HG02759 (cell line): ENCODE data around the gene JDP2.
"Not testable (repeated sequence)": the region's sequence is repeated elsewhere in the genome, so short reads cannot be mapped to it uniquely, and the experiment has no call there.

Experiments used
- ATAC-seq: cut with Tn5 transposase; IDR thresholded peaks from one replicate; pipeline ENCODE4 v1.9.1; 2021; ENCODE audit warnings: mild to moderate bottlenecking, moderate library complexity; ENCODE audit not compliant: unreplicated experiment

JDP2 gene

DNA sequence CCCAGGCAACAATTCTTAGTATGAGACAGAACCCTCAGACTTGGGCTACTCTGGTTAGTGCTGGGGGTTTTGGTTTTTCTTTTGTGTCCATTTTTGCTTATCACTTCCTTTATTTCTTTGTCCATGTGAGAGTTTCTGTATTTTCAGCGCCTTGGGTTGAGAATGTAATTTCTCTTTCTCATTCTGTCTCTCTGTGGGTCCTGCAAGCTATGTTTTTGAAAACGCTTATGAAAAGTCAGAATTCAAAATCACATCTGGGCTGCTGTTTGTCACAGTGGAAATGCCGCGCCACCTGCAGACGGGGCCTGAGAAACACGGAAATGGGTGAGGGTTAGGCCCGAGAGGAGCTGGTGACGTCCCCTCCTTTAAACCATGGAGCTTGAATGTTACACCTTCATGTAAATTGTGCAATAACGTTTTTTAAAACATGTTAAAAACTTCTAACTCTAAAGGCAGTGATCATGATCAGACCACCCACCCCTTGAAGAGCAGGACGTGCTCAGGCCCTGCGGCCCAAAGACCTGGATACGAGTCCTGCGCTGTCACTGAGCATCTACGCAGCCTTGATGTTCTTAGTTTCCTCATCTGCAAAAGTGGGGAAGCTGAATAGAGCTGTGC is 26.1 kb downstream of the JDP2 start:
- ATAC-seq = no peak

DNA sequence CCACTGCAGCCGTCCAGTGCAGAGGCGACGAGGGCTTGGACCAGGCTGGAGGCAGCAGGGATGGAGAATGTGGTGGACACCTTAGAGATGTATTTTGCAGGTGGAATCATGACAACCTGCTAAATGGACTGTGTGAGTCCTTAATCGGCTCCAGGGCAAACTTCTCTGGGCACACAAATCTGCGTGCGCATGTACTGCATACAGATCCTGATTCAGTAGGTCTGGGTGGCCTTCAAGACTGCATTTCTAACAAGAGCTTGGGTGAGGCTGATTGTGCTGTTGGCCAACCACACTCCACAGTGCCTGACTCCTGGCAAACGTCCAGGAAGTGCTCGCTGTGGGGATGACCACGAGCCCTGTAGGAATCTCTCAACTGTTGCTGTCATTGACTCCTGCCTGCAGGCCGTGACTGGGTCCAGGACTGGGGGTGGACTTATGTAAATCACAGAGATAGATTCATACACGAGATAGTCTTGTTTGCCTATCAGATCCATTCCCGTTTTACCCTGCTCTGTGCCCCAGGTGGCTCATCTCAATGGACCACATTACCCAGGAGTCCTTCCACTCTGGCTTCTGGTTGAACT is 27.2 kb downstream of the JDP2 start:
- ATAC-seq = no peak

DNA sequence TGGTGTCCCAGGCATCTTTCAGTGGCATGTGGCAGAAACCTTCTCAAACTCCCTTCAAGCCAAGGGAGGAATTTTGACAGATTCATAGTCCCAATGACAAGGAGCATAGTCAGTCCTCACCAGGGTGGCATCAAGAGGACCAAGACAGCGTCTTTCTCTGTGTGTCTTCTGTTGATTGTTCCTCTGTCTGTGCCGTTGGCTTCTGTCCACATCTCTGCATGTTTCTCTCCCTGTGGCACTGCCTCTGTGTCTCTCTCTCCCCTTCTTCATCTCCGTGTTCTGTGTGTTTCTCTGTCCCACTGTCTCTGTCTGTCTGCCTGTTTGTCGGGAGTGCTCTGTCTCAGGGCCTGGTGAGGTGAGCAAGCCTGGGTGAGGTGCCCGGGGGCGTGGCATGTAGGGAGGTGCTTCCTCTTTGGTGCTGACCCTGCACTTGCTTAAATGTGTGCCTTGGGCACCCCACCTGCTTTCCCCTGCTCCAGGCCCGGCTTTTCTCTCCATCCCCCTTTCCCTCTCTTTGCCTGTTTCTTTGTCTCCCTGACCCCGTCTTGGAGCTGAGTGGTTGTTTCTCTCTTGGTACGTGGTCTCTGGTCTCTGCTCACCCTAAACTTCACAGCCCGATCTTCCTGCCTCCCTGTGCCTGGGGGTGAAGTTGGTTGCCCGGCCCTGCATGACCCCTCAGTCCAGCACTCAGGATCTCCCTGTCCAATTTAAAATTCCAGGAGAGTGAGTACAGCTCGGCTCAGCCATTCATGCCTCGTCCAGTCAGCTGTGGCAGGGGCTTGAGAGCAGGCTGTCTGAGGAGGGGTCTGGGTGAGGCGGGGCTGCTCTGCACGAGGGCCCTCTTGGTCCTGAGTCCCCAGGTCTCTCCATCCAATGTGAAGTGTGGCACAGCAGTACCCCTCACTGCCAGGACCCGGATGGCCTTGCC is 28.5 kb downstream of the JDP2 start:
- ATAC-seq = no peak

DNA sequence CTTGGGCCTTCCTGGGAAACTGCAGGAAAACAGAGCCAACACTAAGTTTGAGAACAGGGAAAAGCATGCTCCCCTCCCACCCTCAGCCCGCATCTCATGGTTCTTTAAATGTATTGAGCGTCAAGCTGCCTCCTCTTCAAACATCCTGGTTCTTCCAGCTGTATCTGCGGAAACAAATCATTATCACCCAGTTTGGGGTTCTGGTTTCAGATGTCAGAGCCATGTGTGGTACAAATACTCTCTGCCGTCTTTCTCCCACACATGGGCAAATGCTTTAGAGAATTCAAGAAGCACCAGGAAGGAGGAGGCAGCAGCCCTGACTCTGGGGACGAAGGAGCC is 29.1 kb downstream of the JDP2 start:
- ATAC-seq = no peak

DNA sequence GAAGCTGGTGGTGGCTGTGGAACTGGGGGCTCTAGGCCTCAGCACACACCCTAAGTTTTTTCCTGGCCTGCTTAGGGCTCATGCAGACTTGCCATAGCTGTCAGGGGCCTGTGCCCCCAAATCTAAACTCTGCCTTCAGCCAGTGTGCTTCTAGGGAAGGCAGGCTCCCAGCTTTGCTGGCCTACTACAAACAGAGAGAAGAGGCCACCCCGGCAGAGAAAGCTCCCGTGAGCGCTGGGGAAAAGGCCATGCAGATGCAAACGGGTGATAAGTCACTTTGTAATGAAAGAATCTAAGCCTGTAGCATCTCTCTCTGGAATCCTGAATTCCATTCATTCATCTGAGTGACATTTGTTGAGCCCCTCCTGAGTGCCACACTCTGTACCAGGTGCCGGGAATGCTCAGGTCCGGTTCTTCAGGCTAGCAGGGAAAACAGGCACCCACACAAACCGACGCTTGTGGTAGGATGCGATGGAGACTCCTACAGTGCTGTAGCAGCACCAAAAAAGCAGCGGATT is 29.9 kb downstream of the JDP2 start:
- ATAC-seq = no peak

DNA sequence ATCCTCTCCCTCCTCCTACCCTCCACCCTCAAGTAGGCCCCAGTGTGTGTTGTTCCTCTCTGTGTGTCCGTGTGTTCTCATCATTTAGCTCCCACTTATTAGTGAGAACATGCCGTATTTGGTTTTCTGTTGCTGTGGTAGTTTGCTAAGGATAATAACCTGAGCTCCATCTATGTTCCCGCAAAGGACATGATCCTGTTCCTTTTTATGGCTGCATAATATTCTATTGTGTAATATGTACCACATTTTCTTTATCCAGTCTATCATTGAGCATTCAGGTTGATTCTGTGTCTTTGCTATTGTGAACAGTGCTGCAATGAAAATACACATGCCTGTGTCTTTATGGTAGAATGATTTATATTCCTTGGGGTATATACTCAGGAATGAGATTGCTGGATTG is 30.5 kb downstream of the JDP2 start:
- no peak for ATAC-seq

DNA sequence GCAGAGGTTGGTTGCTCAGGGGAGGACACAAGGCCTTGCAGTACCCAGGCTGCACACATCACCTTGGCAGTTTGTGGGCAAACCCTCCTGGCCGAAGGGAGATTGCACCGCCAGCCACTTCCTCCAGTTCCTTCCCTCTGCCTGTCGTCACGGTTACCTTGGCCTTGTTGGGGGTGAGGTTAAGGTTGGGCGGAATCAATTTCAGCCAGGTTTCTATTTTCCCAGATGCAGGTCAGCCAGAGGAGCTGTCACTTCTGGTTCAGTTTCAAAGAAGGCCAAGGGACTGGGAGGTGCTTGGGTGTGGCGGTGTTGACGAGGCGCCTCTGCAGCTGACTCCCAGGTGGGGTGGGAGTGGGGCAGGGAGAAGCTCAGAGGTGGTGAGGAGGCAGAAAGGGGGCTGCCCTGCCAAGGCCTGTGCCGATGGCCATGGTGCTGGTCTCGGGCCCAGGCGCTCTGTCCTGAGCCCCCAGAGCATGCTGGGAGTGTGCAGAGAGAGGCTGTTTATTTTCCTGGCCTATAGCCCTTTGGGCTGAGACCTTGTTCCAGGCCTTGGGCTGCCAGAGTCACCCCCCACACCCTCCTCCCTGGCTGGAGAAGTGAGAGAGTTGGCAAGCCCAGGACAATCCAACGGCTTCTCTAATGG is 31.4 kb downstream of the JDP2 start:
- no peak for ATAC-seq

DNA sequence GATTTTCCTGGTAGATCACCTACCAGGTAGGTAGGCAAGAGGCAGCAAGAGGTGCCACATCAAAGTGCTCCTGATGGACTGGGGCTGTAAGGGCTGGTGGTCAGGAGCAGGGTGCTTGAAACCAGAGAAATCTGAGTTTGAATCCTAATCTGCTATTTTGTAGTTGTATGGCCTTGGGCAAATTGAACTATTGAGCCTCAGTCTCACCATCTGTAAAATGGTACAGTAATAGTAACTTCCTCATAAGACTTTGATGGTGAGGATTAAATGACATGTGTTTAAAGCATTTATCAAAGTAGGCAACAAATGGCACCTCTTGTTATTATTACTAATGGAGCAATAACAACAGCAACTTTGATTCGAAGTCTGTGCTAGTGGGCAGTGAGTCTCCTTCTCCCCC is 32.0 kb downstream of the JDP2 start:
- ATAC-seq = no peak

DNA sequence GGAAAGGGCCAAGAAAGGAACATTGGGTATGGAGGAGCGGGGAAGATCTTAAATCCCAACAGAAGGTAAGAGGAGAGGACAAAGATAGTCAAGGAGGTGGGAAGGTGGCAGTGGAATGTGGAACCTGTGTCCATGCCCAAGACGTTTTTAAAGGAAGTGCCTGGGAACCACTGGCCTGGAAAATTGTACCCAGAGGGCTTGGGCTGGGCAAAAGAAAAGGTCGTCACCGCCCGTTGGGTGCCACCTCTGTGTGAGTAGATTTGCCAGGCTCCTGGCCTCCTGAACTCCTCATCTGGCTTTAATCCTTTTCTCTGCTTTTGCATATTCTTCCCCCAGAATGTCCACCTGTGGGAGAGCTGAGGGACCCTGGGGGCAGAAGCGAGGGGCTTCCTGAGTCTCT is 32.6 kb downstream of the JDP2 start:
- no peak for ATAC-seq

DNA sequence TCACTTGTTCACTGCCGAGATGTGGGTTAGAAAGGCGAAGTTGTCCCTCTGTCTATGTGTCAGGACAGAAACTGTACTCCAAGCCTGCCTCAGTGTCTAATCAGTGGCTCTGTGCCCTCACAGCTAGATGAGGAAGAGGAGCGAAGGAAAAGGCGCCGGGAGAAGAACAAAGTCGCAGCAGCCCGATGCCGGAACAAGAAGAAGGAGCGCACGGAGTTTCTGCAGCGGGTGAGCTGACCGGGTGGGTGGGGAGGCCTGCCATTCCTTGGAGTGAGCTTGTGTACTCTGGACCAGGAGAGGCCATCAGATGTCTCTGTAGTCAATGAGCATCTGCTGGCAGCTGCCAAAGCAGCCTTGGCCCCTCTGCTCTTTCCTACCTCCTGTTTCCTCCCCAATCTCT is 33.5 kb downstream of the JDP2 start:
- no peak for ATAC-seq

DNA sequence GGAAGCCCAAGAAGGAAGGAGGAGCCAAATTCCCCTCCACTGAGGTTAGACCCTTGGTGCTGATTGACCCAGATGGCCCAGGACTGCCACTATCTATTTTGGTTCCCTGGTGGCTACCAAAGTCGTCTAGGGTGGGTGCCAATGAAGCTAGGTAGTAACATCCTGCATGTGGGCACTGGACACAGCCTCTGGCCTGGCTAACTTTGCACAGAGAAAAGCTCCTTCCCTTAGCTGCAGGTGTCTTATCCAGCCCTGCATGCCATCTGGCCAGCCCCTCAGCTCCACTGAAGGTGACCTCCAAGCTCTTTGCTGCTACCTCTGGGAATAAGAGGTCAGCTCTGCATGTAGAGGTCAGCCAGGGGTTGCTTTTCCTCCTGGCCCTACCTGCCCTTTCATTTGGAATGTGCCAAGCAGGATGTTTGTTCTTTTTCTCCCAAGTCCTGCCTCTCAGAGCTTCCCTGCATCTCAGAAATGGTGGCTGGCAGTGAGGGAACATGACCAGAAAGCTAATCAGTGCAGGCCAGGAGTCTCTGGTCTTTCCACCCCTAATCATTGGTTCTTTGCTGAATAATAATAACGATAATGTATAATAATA is 34.0 kb downstream of the JDP2 start:
- ATAC-seq = no peak

DNA sequence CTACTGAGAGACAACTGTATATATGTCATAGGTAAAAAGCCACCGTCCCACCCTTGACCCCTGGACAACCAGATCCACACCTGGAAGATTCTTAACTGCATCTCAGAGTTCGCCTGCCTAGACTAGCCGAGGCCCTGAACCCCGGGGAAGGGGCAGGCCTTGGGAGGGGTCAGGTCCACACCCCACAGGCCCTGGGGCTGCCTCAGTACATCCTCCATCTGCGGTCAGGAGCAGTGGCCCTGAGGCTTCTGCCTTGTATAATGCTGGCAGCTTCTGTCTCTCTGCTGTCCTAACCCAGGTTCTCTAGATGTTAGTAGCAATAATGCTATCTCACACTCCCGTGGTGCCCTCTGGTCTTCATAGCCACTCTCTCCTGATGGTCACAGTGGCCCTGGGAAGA is 36.8 kb downstream of the JDP2 start:
- ATAC-seq = no peak

DNA sequence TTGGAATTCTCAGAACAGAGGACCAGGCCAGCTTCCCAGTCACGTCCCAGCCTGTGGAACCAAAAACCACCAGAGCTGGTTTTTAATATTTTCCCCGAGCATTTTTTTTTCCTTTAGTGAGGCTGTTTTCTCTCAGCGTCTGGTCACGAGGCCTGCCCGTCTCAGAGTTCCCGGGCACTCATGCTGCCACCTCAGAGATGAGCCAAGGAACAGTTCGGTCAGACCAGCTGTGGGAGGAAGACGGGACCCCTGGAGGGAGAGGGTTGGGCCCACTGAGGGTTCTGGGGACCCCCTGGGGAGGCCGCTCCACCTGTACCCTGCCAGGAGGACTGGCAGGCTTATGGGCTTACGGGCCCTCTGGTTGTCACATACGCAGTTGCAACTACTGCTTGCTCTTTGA is 39.9 kb downstream of the JDP2 start:
- no peak for ATAC-seq

DNA sequence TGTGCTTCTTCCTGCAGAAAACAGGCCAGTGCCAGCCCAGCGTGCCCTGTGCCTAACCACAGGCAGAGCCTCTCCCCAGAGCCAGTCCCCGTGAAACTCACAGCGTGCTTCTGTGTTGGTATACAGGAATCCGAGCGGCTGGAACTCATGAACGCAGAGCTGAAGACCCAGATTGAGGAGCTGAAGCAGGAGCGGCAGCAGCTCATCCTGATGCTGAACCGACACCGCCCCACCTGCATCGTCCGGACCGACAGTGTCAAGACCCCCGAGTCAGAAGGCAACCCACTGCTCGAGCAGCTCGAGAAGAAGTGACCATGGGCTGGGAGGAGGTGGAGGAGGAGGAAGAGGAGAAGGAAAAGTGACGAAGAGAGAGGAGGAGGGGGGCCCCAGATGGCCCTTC is 41.3 kb downstream of the JDP2 start:
- no peak for ATAC-seq

DNA sequence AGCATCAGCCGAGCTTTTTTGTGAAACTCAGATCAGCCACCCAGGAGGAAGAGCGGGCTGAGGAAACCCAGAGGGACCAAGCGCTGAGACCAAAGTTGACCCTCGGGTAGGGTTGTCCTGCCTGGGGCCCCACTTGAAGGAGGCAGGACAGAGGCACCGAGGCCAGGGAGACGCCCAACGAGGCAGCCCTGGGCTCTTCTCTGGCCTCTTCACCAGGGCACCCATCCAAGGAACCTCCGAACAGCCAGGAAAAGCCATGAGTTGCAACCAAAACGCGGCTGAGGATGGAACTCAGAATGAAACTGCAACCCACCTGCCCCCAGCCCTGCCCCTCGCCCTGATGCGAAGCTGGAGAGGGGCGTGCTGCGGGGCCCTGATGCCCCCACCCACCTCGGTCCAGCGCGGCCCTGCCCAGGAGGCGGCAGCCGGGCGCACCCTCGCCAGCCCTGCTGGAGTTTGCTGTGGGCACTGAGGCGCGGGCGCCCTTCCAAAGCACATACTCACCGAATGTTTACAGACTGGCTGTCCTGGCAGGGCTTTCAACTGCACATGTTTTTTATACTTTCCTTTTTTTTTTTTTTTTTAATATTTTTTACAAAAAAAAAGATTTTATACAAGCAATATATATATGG is 41.9 kb downstream of the JDP2 start:
- ATAC-seq = no peak

DNA sequence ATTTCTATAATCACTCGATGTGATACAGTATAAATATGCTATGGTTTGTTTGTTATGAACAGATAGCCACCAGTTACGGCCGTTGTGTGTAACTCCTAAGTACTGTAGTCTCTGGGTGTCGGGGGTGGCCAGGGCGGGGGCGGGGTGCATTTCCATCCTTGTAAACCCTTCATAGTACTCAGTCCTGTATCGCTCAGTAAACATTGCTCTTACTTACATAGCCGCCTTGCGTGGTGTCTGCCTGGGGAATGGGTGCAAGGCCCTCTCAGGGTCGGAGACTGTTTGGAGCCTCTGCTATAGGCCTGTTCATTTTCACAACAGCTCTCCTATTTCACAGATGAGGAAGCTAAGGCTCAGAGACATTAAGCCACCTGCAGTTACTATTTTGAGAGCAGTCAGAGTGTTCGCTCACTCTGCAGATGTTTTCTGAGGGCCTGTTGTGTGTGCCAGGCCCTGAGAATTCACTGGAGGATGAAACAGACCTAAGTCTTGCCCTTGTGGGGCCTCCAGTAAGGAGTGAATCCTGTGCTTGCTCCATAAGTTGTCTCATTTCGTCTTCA is 42.5 kb downstream of the JDP2 start:
- no peak for ATAC-seq

DNA sequence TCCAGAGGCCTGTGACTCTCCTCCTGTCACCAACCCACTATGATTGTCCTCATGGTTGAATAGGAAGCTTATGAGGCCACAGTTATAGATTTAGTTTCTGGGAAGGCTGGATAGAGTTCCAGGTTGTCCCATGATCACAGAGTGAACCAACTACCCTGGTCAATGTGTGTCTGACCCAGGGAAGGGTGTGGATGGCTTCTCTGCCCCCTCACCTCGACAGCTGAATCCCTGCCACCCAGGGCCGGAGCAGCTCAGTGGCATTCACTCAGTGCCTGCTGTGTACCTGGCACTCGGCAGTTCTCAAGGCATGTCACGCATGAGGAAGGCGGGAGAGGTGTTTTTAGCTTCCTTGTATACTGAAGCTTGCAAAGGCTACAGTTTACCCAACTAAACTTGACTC is 43.2 kb downstream of the JDP2 start:
- ATAC-seq = no peak

DNA sequence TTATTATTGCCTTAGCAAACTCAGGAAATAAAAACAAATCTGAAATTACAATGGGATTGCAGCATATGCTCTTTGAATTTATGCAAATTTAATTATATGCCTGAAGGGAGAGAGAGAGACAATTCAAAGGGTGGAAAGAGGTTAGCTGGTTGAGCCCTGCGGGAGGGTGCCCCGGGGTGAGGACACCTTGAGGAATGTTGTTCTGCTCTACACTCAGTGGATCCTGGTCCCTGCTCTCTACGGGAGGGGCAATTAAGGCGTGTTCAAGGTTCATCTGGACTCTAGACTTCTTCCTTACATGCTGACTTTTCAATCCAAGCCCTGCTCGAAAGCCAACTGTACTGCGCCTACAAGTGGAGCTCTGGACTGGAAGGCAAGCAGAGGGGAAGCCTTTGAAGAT is 46.3 kb downstream of the JDP2 start:
- ATAC-seq = not testable (repeated sequence)

DNA sequence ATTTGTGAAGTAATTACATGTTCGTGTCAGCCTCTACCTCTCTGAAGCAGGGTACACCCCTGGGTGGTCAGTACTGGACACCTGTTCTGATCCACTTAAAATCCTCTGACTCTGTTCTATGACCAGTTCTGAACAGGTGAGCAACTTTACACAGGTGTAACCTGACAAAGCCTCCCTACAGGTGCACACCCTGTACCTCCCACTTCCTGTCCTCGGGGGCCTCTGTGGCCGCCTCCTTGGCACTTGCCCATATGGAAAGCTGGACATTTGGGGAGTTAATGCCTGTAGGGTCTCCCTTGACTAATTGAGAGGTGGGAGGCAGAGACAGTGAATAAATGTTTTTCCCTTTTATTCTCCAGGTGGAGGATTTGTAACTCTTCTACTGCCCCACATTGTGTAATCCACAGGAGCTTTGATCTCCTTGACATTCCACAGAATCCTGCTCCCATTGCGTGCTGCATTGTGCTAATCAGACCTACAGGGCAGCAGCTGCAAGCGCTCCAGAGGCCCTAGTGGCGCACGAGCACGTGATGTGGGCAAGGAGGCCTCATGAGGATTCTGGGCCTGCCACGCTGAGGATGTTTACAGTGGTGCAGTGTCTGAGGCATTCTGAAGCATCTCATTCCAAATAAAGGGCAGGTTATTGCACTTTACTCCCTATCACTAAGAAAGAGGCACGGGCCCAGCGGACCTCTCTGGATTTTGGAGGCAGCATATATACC is 48.6 kb downstream of the JDP2 start:
- ATAC-seq = no peak

DNA sequence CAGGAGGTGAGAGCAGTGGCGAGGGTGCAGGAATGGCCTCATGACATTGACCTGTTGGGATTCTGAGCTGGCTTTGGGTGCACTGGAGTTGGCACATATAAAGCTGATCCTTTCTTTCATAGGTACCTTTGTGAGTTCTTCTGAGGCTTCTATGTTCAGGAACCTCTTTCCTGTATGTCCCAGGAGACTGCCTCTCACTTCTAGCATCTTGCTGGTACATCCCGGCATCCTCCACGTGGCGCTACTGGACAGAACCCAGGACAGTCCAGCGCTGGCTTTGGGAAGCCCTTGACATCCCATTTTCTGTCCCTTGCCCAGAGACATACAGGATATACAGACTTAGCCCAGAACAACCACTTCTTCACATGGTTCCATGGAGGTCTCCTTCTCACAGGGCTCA is 50.1 kb downstream of the JDP2 start:
- no peak for ATAC-seq
